ENCODE measurements around the gene GJC2. TPM values are rescaled to one million over a fixed set of nuclear protein-coding genes. Genes with fewer than 3 reads are reported as not detected.

GJC2 gene
- total RNA-seq, 2 experiments from 2014 or later = 2.1 to 2.4 TPM

DNA sequence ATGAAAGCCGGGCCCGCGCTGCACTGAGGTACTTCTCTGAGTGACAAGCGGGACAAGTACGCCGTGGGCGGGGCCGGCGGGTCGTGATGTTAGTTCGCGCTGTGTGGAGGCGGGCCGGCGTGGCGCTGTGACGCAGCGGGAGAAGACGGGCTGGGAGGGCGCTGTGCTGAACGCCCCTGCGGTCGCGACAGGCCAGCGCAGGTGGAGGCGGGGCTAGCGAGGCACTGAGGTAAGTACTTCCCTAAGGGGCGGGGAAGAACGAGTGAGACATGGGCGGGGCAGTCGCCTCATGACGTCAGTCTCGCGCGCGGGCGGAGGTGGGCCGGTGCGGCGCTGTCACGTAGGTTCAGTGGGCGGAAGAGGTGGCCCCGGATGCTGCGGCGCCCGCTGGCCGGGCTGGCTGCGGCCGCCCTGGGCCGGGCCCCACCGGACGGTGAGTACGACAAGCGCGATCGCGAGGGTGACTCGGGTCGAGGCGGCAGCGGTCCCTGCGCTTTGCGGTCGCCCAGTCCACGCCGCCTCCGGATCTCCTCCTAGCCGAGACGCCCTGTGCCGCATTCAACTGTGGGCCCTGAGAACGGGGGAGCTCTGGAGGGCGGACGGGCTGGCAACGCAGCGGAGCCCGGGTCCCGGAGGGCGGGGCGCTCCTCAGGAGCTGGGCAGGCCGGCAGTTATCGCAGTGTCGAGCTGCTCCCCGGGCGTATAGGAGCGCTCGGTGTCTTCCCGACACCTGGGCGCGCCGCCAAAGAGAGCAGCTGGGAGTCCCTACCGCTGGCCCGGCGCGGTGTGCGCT lies 9.6 kb upstream of the GJC2 start, which contains the start of gene GUK1:
Gene GUK1 (plus strand): TSS at position 349 of the 793 bp plus-strand sequence. CDS start 24 bp downstream, at position 373.
- Mint-ChIP-seq H3K27ac (peak within 1 kb of the TSS; percentile 94), H3K27me3 (no peaks in the 10 kb centered on the region), H3K9me3 (no peaks in the 10 kb centered on the region), H3K36me3 (ENCODE audit: low read depth) (peaks cover 34% of the 10 kb centered on the region), H3K4me3 (peak within 1 kb of the TSS; percentile 90), H3K4me1 (ENCODE audit: low read depth) (peaks cover 44% of the 10 kb centered on the region)
- DNase-seq = peak; percentile 99 to 100 (median 100)
- peak within 1 kb of the TSS; percentile 78 for H3K4me3 ChIP-seq (ENCODE audit: low read length)
- peak; percentile 88 for ATAC-seq (ENCODE audit: poor library complexity)
- H3K4me1 ChIP-seq (ENCODE audit: insufficient read depth, low read length) = peaks cover 51% of the 10 kb centered on the region
- intact Hi-C loops (cut with DNase I, micrococcal nuclease) = loop anchor here (1.0 to 10.0 kb wide), 9 partner anchors 25 to 1365 kb away; partner anchors contain the start of genes MRPL55 (in 2 of the 2), ARF1 (in 1 of the 2), IBA57 (in 1 of the 2) and NUP133 (in 1 of the 2)
- POLR2A ChIA-PET = interaction anchor here (1.0 to 1.8 kb wide), 10 partner anchors 9 to 347 kb away, joined by 3 to 56 read pairs (median 7); partner anchors contain the start of genes ARF1, IBA57 and RNF187
- CTCF ChIA-PET = interaction anchor here (1.0 to 2.2 kb wide), 4 partner anchors 9 to 318 kb away, joined by 3 to 11 read pairs (median 9); no protein-coding TSS in a partner anchor
- H3K27ac ChIP-seq (ENCODE audit: low read depth in 1 of 2, low read length in 2 of 2) = peak within 1 kb of the TSS; percentile 92 to 97
- H3K36me3 ChIP-seq (ENCODE audit: insufficient read depth, low read length) = peaks cover 17% of the 10 kb centered on the region
- no peaks in the 10 kb centered on the region for H3K9me3 ChIP-seq (ENCODE audit: control insufficient read depth in 1 of 2, insufficient read depth in 1 of 2, low read length in 2 of 2)
- TF ChIP-seq CTCF (IDR thresholded peaks at IDR 0.05) = no peak
- no peaks in the 10 kb centered on the region for H3K27me3 ChIP-seq (ENCODE audit: control insufficient read depth in 1 of 2, insufficient read depth in 2 of 2, low read length in 2 of 2)

GRCh38 chr1:228140724-228141225 lies 9.0 kb upstream of the GJC2 start:
- peak overlapping the region; percentile 78 for H3K4me3 ChIP-seq (ENCODE audit: low read length)
- Mint-ChIP-seq H3K4me3 (peak overlapping the region; percentile 90), H3K27ac (peak overlapping the region; percentile 94), H3K36me3 (ENCODE audit: low read depth) (peaks cover 34% of the 10 kb centered on the region), H3K27me3 (no peaks in the 10 kb centered on the region), H3K9me3 (no peaks in the 10 kb centered on the region), H3K4me1 (ENCODE audit: low read depth) (peaks cover 44% of the 10 kb centered on the region)
- DNase-seq = no peak
- no peaks in the 10 kb centered on the region for H3K9me3 ChIP-seq (ENCODE audit: control insufficient read depth in 1 of 2, insufficient read depth in 1 of 2, low read length in 2 of 2)
- H3K27me3 ChIP-seq (ENCODE audit: control insufficient read depth in 1 of 2, insufficient read depth in 2 of 2, low read length in 2 of 2) = no peaks in the 10 kb centered on the region
- peaks cover 24% of the 10 kb centered on the region for H3K36me3 ChIP-seq (ENCODE audit: insufficient read depth, low read length)
- ATAC-seq (ENCODE audit: poor library complexity) = no peak
- ChIA-PET POLR2A (interaction anchor here (1.0 to 1.8 kb wide), 10 partner anchors 8 to 346 kb away, joined by 3 to 56 read pairs (median 7); partner anchors contain the start of genes ARF1, IBA57 and RNF187), CTCF (interaction anchor here (1.0 to 2.2 kb wide), 4 partner anchors 10 to 318 kb away, joined by 3 to 11 read pairs (median 9); no protein-coding TSS in a partner anchor)
- H3K4me1 ChIP-seq (ENCODE audit: insufficient read depth, low read length) = peaks cover 56% of the 10 kb centered on the region
- no peak for TF ChIP-seq CTCF (IDR thresholded peaks at IDR 0.05)
- H3K27ac ChIP-seq (ENCODE audit: low read depth in 1 of 2, low read length in 2 of 2) = peak overlapping the region; percentile 92 to 97
- intact Hi-C loops (cut with DNase I, micrococcal nuclease) = loop anchor here (1.0 to 10.0 kb wide), 5 partner anchors 24 to 1364 kb away; partner anchors contain the start of genes ARF1 (in 1 of the 2), IBA57 (in 1 of the 2), MRPL55 (in 1 of the 2) and NUP133 (in 1 of the 2)
